GM12872 (cell line): Measurements from ENCODE around the gene TMEM53.

Source experiments
- TF ChIP-seq, protein P1 (sequence below): IDR thresholded peaks from 3 replicates; pipeline ENCODE4 v1.5.1; 2011; ENCODE audit warnings: low read depth, mild to moderate bottlenecking, low read length, moderate library complexity; ENCODE audit not compliant: insufficient read depth

The TMEM53 gene

GRCh38 chr1:44718091-44718490 is 43.8 kb upstream of the TMEM53 start:
- TF ChIP-seq, protein P1, sequence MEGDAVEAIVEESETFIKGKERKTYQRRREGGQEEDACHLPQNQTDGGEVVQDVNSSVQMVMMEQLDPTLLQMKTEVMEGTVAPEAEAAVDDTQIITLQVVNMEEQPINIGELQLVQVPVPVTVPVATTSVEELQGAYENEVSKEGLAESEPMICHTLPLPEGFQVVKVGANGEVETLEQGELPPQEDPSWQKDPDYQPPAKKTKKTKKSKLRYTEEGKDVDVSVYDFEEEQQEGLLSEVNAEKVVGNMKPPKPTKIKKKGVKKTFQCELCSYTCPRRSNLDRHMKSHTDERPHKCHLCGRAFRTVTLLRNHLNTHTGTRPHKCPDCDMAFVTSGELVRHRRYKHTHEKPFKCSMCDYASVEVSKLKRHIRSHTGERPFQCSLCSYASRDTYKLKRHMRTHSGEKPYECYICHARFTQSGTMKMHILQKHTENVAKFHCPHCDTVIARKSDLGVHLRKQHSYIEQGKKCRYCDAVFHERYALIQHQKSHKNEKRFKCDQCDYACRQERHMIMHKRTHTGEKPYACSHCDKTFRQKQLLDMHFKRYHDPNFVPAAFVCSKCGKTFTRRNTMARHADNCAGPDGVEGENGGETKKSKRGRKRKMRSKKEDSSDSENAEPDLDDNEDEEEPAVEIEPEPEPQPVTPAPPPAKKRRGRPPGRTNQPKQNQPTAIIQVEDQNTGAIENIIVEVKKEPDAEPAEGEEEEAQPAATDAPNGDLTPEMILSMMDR: no peak

- TF ChIP-seq, protein P1: no peak
Measured at GRCh38 chr1:44717653-44718052, 43.4 kb upstream of the TMEM53 start.

DNA sequence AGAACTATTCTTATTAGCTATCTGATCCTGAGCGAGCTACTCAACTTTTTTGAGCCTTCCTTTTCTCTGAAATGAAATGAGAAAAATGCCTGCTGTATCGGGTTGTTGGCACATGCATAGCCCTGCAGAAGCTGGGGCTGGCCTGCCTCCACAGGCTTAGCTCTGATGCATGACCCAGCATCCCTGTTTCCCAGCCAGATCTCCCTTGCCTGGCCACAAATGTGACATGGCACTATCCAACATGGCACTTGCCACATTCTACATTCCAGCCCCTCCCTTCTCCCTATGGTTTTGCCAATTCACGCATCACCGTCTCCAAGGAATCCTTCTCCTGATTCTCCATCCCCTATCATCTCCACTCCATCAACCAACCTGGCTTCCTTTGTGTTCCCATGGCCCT is 42.9 kb upstream of the TMEM53 start:
- TF ChIP-seq, protein P1: no peak

GRCh38 chr1:44714944-44715571 is 40.8 kb upstream of the TMEM53 start:
- TF ChIP-seq, protein P1: peak; percentile 96

- TF ChIP-seq, protein P1: no peak
Measured at GRCh38 chr1:44714532-44714931, 40.3 kb upstream of the TMEM53 start.

GRCh38 chr1:44713321-44713781 is 39.1 kb upstream of the TMEM53 start:
- TF ChIP-seq, protein P1: no peak

GRCh38 chr1:44707959-44708831 is 33.9 kb upstream of the TMEM53 start:
- TF ChIP-seq, protein P1: peak; percentile 65
